ENCODE data around the gene BIK.

GRCh38 chr22:43155789-43156188 lies 45.2 kb downstream of the BIK start:
- TF ChIP-seq CTCF (IDR thresholded peaks at IDR 0.05) (no peak), POLR2A (IDR thresholded peaks at IDR 0.05) (no peak)

Data from vagina (tissue), 2 donors.